Gastroesophageal sphincter (tissue), 4 donors: ENCODE results near the gene RPL29. TPM values are rescaled to one million over a fixed set of nuclear protein-coding genes. Genes with fewer than 3 reads are reported as not detected.
A peak's percentile ranks its signal among the peaks of the same experiment; 100 is the strongest.

Source experiments
- ATAC-seq: fragments of 150-250 bp; one replicate; pipeline ENCODE4 v1.9.1; 2016; ENCODE audit warnings: mild to moderate bottlenecking, moderate library complexity
- H3K27ac ChIP-seq, 4 donors: fragments of 200-600 bp; sonication (generic) in 3 of 4; 1 replicate in 3 of 4; 2 replicates in 1 of 4; pipeline ENCODE4 v1.5.1; 2016 to 2019
- H3K27me3 ChIP-seq: fragments of 200-600 bp; sonication (generic); one replicate; pipeline ENCODE4 v1.5.1; 2019
- H3K36me3 ChIP-seq, 2 donors: fragments of 200-600 bp; sonication (generic); one replicate each; pipeline ENCODE4 v1.5.1; 2019; ENCODE audit warnings: control low read depth in 1 of 2
- H3K4me1 ChIP-seq, 3 donors: fragments of 200-600 bp; sonication (generic); 1 replicate in 2 of 3; 2 replicates in 1 of 3; pipeline ENCODE4 v1.5.1; 2016 to 2019; ENCODE audit warnings: control low read depth in 2 of 3
- H3K4me3 ChIP-seq, 2 donors: fragments of 200-600 bp; sonication (generic); one replicate each; pipeline ENCODE4 v1.5.1; 2019; ENCODE audit warnings: mild to moderate bottlenecking in 1 of 2, moderate library complexity in 1 of 2
- H3K9me3 ChIP-seq, 3 donors: fragments of 200-600 bp; sonication (generic); one replicate each; pipeline ENCODE4 v1.5.1; 2017 to 2019; ENCODE audit warnings: control low read depth in 2 of 3
- CTCF ChIP-seq, 4 experiments: fragments of 200-600 bp in 2 of 4; fragments of 450-650 bp in 2 of 4; sonication (generic) in 1 of 4; IDR thresholded peaks; one replicate each; pipeline ENCODE4 v1.5.1; 2017 to 2019; ENCODE audit warnings: antibody characterized with exemption in 4 of 4, mild to moderate bottlenecking in 2 of 4, moderate library complexity in 2 of 4
- EP300 ChIP-seq: sonication (generic); formaldehyde crosslinking; IDR thresholded peaks from one replicate; pipeline ENCODE4 v1.6.1; 2017; ENCODE audit warnings: antibody characterized with exemption, mild to moderate bottlenecking
- POLR2A ChIP-seq, 2 donors: fragments of 450-650 bp; IDR thresholded peaks; one replicate each; pipeline ENCODE4 v1.6.1; 2017; ENCODE audit warnings: antibody characterized with exemption in 2 of 2, mild to moderate bottlenecking in 2 of 2, moderate library complexity in 1 of 2
- POLR2AphosphoS5 ChIP-seq: sonication (generic); formaldehyde crosslinking; IDR thresholded peaks from one replicate; pipeline ENCODE4 v1.6.1; 2017; ENCODE audit warnings: antibody characterized with exemption
- WGBS, 2 donors: methylation state at CpG; one replicate each; pipeline ENCODE4 v1.1.5; 2018; ENCODE audit warnings: low coverage in 1 of 2; 5-methylcytosine and 5-hydroxymethylcytosine counted together
- total RNA-seq, 4 donors: library from RNA; depleted of rRNA; stranded (reverse); fragments of >200 nt; gene quantifications; one replicate each; pipeline ENCODE4 v1.1.0, GENCODE V29; 2016

Gene RPL29
- total RNA-seq, 4 donors from 2014 or later = 775 to 1,945 (median 1,298) TPM

GRCh38 chr3:51974277-51974962, 21.3 kb downstream of the RPL29 start:
- ATAC-seq = peak; percentile 14
- H3K36me3 ChIP-seq = peaks cover 0 to 11% of the 10 kb centered on the region in 2 donors

GRCh38 chr3:51971350-51971749, 24.3 kb downstream of the RPL29 start:
- Histone ChIP-seq H3K27ac (no peak overlapping the region), H3K27me3 (no peaks in the 10 kb centered on the region), H3K9me3 (no peaks in the 10 kb centered on the region), H3K36me3 (peaks cover 0 to 11% of the 10 kb centered on the region in 2 donors), H3K4me1 (peaks cover 0 to 66% (median 30%) of the 10 kb centered on the region in 3 donors), H3K4me3 (no peak overlapping the region)
- TF ChIP-seq POLR2A (IDR thresholded peaks at IDR 0.05) = no peak
- TF ChIP-seq EP300 = no peak
- no peak for TF ChIP-seq POLR2AphosphoS5
- no peak for TF ChIP-seq CTCF (IDR thresholded peaks at IDR 0.05)
- WGBS, 2 donors = no CpG with 5 or more reads among the region's 11 CpGs
- ATAC-seq = no peak

More at GRCh38 chr3:51974277-51974962, 21.3 kb downstream of the RPL29 start:
- H3K9me3 ChIP-seq = no peaks in the 10 kb centered on the region
- H3K4me3 ChIP-seq = peak overlapping the region; percentile 68
- H3K27ac ChIP-seq = peak overlapping the region; percentile 26 to 96 (median 93)
- H3K4me1 ChIP-seq = peaks cover 0 to 43% (median 15%) of the 10 kb centered on the region in 3 donors
- no peaks in the 10 kb centered on the region for H3K27me3 ChIP-seq
- WGBS, 2 donors = 10% methylated on average over 2 of the region's 30 CpGs; no CpG with 5 or more reads in 1 of the 2 donors
- TF ChIP-seq CTCF (IDR thresholded peaks at IDR 0.05) = peak in 1 of 4 experiments; percentile 36
- TF ChIP-seq EP300 = no peak

GRCh38 chr3:51970606-51971300, 24.9 kb downstream of the RPL29 start:
- Histone ChIP-seq H3K27me3 (no peaks in the 10 kb centered on the region), H3K27ac (no peak overlapping the region), H3K4me1 (peaks cover 0 to 66% (median 35%) of the 10 kb centered on the region in 3 donors), H3K36me3 (peaks cover 0 to 11% of the 10 kb centered on the region in 2 donors), H3K9me3 (no peaks in the 10 kb centered on the region), H3K4me3 (no peak overlapping the region)
- 72 to 100% methylated on average over 1 to 2 of the region's 6 CpGs for WGBS, 2 donors
- ATAC-seq = no peak
- TF ChIP-seq EP300 (no peak), POLR2A (IDR thresholded peaks at IDR 0.05) (no peak), CTCF (IDR thresholded peaks at IDR 0.05) (no peak), POLR2AphosphoS5 (no peak)

- WGBS, 2 donors = no CpG with 5 or more reads among the region's 4 CpGs
These were observed 25.9 kb downstream of the RPL29 start for GRCh38 chr3:51969841-51970240.

More at GRCh38 chr3:51969841-51970240, 25.9 kb downstream of the RPL29 start:
- peaks cover 0 to 68% (median 38%) of the 10 kb centered on the region in 3 donors for H3K4me1 ChIP-seq
- H3K36me3 ChIP-seq = peaks cover 0 to 11% of the 10 kb centered on the region in 2 donors
- no peak for ATAC-seq
- no peaks in the 10 kb centered on the region for H3K9me3 ChIP-seq
- no peak overlapping the region for H3K4me3 ChIP-seq
- TF ChIP-seq POLR2AphosphoS5 (no peak), POLR2A (IDR thresholded peaks at IDR 0.05) (no peak), EP300 (no peak), CTCF (IDR thresholded peaks at IDR 0.05) (no peak)
- peak overlapping the region in 1 of 4 donors; percentile 9 for H3K27ac ChIP-seq
- H3K27me3 ChIP-seq = no peaks in the 10 kb centered on the region
